ENCODE results near the gene FIP1L1. TPM values are rescaled to one million over a fixed set of nuclear protein-coding genes. Genes with fewer than 3 reads are reported as not detected.

The FIP1L1 gene
- total RNA-seq, 4 donors from 2014 or later, result 31.5 to 62.7 (median 45.3) TPM

DNA sequence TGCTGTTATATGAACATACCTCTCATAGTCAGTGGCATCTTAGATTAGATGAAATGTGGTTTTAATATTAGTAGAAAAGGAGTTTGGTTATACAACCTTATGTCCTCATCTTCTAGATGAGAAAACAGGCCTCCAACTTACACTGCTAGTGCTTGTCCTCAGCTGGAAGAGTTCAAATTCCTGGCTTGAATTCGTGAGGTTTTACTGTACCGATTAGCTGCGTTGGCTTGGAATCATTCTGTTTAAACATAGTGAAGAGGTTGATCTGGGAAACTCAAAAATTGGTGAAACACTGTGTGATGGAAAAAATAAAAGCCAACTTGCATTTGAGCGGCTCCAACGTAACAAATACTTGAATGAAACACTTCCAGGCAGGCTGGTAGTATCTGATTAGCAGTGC lies 132.9 kb downstream of the FIP1L1 start:
- no peaks in the 10 kb centered on the region for H3K27me3 ChIP-seq
- H3K4me1 ChIP-seq, result no peaks in the 10 kb centered on the region
- no peak overlapping the region for H3K27ac ChIP-seq
- TF ChIP-seq, protein P1, sequence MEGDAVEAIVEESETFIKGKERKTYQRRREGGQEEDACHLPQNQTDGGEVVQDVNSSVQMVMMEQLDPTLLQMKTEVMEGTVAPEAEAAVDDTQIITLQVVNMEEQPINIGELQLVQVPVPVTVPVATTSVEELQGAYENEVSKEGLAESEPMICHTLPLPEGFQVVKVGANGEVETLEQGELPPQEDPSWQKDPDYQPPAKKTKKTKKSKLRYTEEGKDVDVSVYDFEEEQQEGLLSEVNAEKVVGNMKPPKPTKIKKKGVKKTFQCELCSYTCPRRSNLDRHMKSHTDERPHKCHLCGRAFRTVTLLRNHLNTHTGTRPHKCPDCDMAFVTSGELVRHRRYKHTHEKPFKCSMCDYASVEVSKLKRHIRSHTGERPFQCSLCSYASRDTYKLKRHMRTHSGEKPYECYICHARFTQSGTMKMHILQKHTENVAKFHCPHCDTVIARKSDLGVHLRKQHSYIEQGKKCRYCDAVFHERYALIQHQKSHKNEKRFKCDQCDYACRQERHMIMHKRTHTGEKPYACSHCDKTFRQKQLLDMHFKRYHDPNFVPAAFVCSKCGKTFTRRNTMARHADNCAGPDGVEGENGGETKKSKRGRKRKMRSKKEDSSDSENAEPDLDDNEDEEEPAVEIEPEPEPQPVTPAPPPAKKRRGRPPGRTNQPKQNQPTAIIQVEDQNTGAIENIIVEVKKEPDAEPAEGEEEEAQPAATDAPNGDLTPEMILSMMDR (IDR thresholded peaks at IDR 0.05), result no peak
- no peak for TF ChIP-seq POLR2A (IDR thresholded peaks at IDR 0.05)
- H3K36me3 ChIP-seq, result no peaks in the 10 kb centered on the region
- H3K9me3 ChIP-seq, result no peaks in the 10 kb centered on the region
- no peak overlapping the region for H3K4me3 ChIP-seq
- DNase-seq, result no peak

Other genes starting within 250 kb of the FIP1L1 start
- 100 to 1,000 TPM in 1 of 4 donors, 10 to 100 TPM in 3; 17.3 to 165 (median 30.1) TPM for gene SCFD2, start 11.6 kb upstream of the FIP1L1 start, total RNA-seq
- 10 to 100 TPM; 18.4 to 55.3 (median 31.9) TPM for gene LNX1, start 213.8 kb downstream of the FIP1L1 start, total RNA-seq